Measurements from ENCODE around the gene EPB41L4A. TPM values are rescaled to one million over a fixed set of nuclear protein-coding genes. Genes with fewer than 3 reads are reported as not detected.

The EPB41L4A gene
- total and polyA plus RNA-seq, 8 donors, result 4.4 to 77.6 (median 12.1) TPM

- Histone ChIP-seq H3K9me3 (no peaks in the 10 kb centered on the region), H3K4me3 (no peak overlapping the region), H3K27ac (no peak overlapping the region), H3K27me3 (no peaks in the 10 kb centered on the region), H3K4me1 (peaks cover 3 to 13% (median 12%) of the 10 kb centered on the region in 4 donors), H3K36me3 (no peaks in the 10 kb centered on the region)
- intact Hi-C loops (cut with DNase I; ENCODE audit: low total_unique reads), result no loop called here
- DNase-seq, result no peak
- 77 to 89% (median 86%) methylated on average over 5 of the region's 5 CpGs for WGBS, 5 donors
- TF ChIP-seq POLR2A (IDR thresholded peaks at IDR 0.05) (no peak), EP300 (IDR thresholded peaks at IDR 0.05) (no peak), POLR2AphosphoS5 (IDR thresholded peaks at IDR 0.05) (no peak), CTCF (IDR thresholded peaks at IDR 0.05) (no peak)
These were observed 32.3 kb downstream of the EPB41L4A start for GRCh38 chr5:112386766-112387165.

DNA sequence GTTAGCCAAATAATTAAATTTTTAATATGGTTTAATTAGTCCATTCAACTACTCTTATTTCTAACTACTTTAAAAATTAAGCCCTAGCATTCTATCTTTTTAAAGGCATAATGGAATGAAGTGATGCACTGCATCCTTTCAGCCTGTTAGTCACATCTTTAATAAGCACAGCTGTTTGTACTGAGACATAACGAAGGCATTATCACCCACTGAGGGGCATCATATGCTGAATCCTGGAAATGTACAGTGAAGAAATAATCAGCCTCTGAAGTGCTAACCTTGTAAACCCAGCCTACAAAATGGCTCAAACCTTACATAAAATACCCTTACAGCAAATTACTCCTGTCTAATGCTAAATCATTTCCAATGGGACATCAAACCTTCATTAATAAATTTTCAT lies 33.1 kb downstream of the EPB41L4A start:
- Histone ChIP-seq H3K9me3 (no peaks in the 10 kb centered on the region), H3K4me3 (no peak overlapping the region), H3K36me3 (no peaks in the 10 kb centered on the region), H3K4me1 (peaks cover 7 to 12% (median 11%) of the 10 kb centered on the region in 4 donors), H3K27ac (no peak overlapping the region), H3K27me3 (no peaks in the 10 kb centered on the region)
- no peak for DNase-seq
- TF ChIP-seq CTCF (IDR thresholded peaks at IDR 0.05) (no peak), POLR2AphosphoS5 (IDR thresholded peaks at IDR 0.05) (no peak), POLR2A (IDR thresholded peaks at IDR 0.05) (no peak), EP300 (IDR thresholded peaks at IDR 0.05) (no peak)
- intact Hi-C loops (cut with DNase I; ENCODE audit: low total_unique reads), result no loop called here
- 86 to 100% (median 89%) methylated on average over 1 of the region's 1 CpG for WGBS, 5 donors

GRCh38 chr5:112385566-112385965 lies 33.5 kb downstream of the EPB41L4A start:
- no peaks in the 10 kb centered on the region for H3K36me3 ChIP-seq
- H3K27me3 ChIP-seq, result no peaks in the 10 kb centered on the region
- TF ChIP-seq CTCF (IDR thresholded peaks at IDR 0.05) (no peak), POLR2A (IDR thresholded peaks at IDR 0.05) (no peak), EP300 (IDR thresholded peaks at IDR 0.05) (no peak), POLR2AphosphoS5 (IDR thresholded peaks at IDR 0.05) (no peak)
- WGBS, 5 donors, result 70 to 92% (median 90%) methylated on average over 3 of the region's 3 CpGs
- H3K27ac ChIP-seq, result no peak overlapping the region
- intact Hi-C loops (cut with DNase I; ENCODE audit: low total_unique reads), result no loop called here
- no peaks in the 10 kb centered on the region for H3K9me3 ChIP-seq
- peaks cover 6 to 8% (median 7%) of the 10 kb centered on the region in 4 donors for H3K4me1 ChIP-seq
- no peak for DNase-seq
- H3K4me3 ChIP-seq, result no peak overlapping the region

DNA sequence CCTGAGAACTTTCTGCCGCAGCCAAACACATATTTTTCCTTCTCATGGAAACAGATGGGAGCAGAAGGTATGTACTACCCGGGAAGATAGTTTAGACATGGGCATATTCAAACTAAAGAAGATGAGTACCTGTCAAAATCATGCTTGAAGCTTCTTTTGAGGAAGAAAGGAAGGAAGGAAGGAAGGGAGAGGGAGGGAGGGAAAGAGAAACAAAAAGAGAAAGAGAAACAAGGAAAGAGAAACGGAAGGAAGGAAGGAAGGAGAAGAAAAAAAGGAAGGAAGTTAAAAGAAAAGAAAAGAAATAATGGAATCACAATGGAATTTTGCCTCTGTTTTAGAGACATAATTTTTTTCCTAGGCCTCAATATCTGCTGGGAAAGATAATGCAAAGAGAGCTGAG lies 34.6 kb downstream of the EPB41L4A start:
- DNase-seq, result no peak
- no peaks in the 10 kb centered on the region for H3K9me3 ChIP-seq
- intact Hi-C loops (cut with DNase I; ENCODE audit: low total_unique reads), result no loop called here
- no peaks in the 10 kb centered on the region for H3K27me3 ChIP-seq
- TF ChIP-seq POLR2A (IDR thresholded peaks at IDR 0.05) (no peak), CTCF (IDR thresholded peaks at IDR 0.05) (no peak), POLR2AphosphoS5 (IDR thresholded peaks at IDR 0.05) (no peak)
- H3K27ac ChIP-seq, result no peak overlapping the region
- no peaks in the 10 kb centered on the region for H3K36me3 ChIP-seq
- H3K4me3 ChIP-seq, result no peak overlapping the region
- peaks cover 0 to 6% (median 3%) of the 10 kb centered on the region in 4 donors for H3K4me1 ChIP-seq
- 74 to 83% (median 80%) methylated on average over 3 of the region's 3 CpGs for WGBS, 5 donors

Data from stomach (tissue), 9 donors.